ENCODE data around the gene CHCHD1.

GRCh38 chr10:73823391-73823790 lies 41.5 kb downstream of the CHCHD1 start:
- no peak for TF ChIP-seq POLR2A (IDR thresholded peaks at IDR 0.05)
- TF ChIP-seq CTCF (IDR thresholded peaks at IDR 0.05): no peak
